ENCODE measurements around the gene GHRHR.

GHRHR gene

GRCh38 chr7:30928254-30928872, 35.4 kb upstream of the GHRHR start:
- DNase-seq, result no peak

- no peak for DNase-seq
Measured at GRCh38 chr7:30929686-30930085, 34.1 kb upstream of the GHRHR start.

GRCh38 chr7:30930621-30931020, 33.1 kb upstream of the GHRHR start:
- no peak for DNase-seq

GRCh38 chr7:30931161-30931928, 32.4 kb upstream of the GHRHR start:
- no peak for DNase-seq

GRCh38 chr7:30931929-30932540, 31.7 kb upstream of the GHRHR start:
- DNase-seq, result no peak

GRCh38 chr7:30932562-30932961, 31.2 kb upstream of the GHRHR start:
- DNase-seq, result no peak

- DNase-seq, result no peak
Measured at GRCh38 chr7:30933124-30933974, 30.4 kb upstream of the GHRHR start.

- DNase-seq, result no peak
Measured at GRCh38 chr7:30934225-30934624, 29.5 kb upstream of the GHRHR start.

- DNase-seq, result no peak
Measured at GRCh38 chr7:30934732-30935568, 28.8 kb upstream of the GHRHR start.

GRCh38 chr7:30935569-30935877, 28.2 kb upstream of the GHRHR start:
- no peak for DNase-seq

- no peak for DNase-seq
Measured at GRCh38 chr7:30936650-30937245, 27.0 kb upstream of the GHRHR start.

- DNase-seq, result no peak
Measured at GRCh38 chr7:30937416-30937815, 26.3 kb upstream of the GHRHR start.

- DNase-seq, result peak; percentile 82
Measured at GRCh38 chr7:30938435-30939316, 25.1 kb upstream of the GHRHR start.

GRCh38 chr7:30941582-30942323, 22.0 kb upstream of the GHRHR start:
- DNase-seq, result no peak

GRCh38 chr7:30950197-30950596, 13.6 kb upstream of the GHRHR start:
- no peak for DNase-seq

- no peak for DNase-seq
Measured at GRCh38 chr7:30954914-30955313, 8.8 kb upstream of the GHRHR start.

GRCh38 chr7:30956704-30957103, 7.0 kb upstream of the GHRHR start:
- no peak for DNase-seq

- no peak for DNase-seq
Measured at GRCh38 chr7:30965372-30965771, 1.6 kb downstream of the GHRHR start.

GRCh38 chr7:30965883-30966282, 2.1 kb downstream of the GHRHR start:
- no peak for DNase-seq

- DNase-seq, result no peak
Measured at GRCh38 chr7:30968294-30968693, 4.5 kb downstream of the GHRHR start.

Data from right kidney (tissue), 1 donor.